T-helper 22 cell (primary cell): ENCODE measurements around the gene ST7L.

Source experiments
- DNase-seq: peaks from one replicate; pipeline ENCODE4 v3.0.0-alpha.2; 2020; ENCODE audit warnings: low read depth

Gene ST7L

GRCh38 chr1:112546076-112546475, 72.9 kb downstream of the ST7L start:
- no peak for DNase-seq

GRCh38 chr1:112544751-112545150, 74.2 kb downstream of the ST7L start:
- DNase-seq, result no peak

- DNase-seq, result no peak
Measured at GRCh38 chr1:112544011-112544688, 74.8 kb downstream of the ST7L start.

GRCh38 chr1:112542206-112542973, 76.6 kb downstream of the ST7L start:
- no peak for DNase-seq

- no peak for DNase-seq
Measured at GRCh38 chr1:112541299-112541698, 77.6 kb downstream of the ST7L start.

- no peak for DNase-seq
Measured at GRCh38 chr1:112540226-112540794, 78.6 kb downstream of the ST7L start.

- DNase-seq, result no peak
Measured at GRCh38 chr1:112538883-112539282, 80.1 kb downstream of the ST7L start.

GRCh38 chr1:112537456-112537855, 81.5 kb downstream of the ST7L start:
- no peak for DNase-seq

- no peak for DNase-seq
Measured at GRCh38 chr1:112536561-112536960, 82.4 kb downstream of the ST7L start.

- no peak for DNase-seq
Measured at GRCh38 chr1:112533029-112533428, 85.9 kb downstream of the ST7L start.

- DNase-seq, result no peak
Measured at GRCh38 chr1:112532064-112532463, 86.9 kb downstream of the ST7L start.

- DNase-seq, result no peak
Measured at GRCh38 chr1:112530832-112531231, 88.1 kb downstream of the ST7L start.

GRCh38 chr1:112529301-112529700, 89.6 kb downstream of the ST7L start:
- DNase-seq, result no peak

- DNase-seq, result no peak
Measured at GRCh38 chr1:112528076-112528475, 90.9 kb downstream of the ST7L start.

- DNase-seq, result no peak
Measured at GRCh38 chr1:112527266-112528010, 91.5 kb downstream of the ST7L start.

- no peak for DNase-seq
Measured at GRCh38 chr1:112524986-112525385, 94.0 kb downstream of the ST7L start.

- no peak for DNase-seq
Measured at GRCh38 chr1:112524251-112524650, 94.7 kb downstream of the ST7L start.

GRCh38 chr1:112522621-112523020, 96.3 kb downstream of the ST7L start:
- no peak for DNase-seq

GRCh38 chr1:112520166-112520565, 98.8 kb downstream of the ST7L start:
- no peak for DNase-seq

- no peak for DNase-seq
Measured at GRCh38 chr1:112518186-112518585, 100.8 kb downstream of the ST7L start.

GRCh38 chr1:112517646-112518045, 101.3 kb downstream of the ST7L start:
- DNase-seq, result no peak

- DNase-seq, result no peak
Measured at GRCh38 chr1:112517231-112517630, 101.7 kb downstream of the ST7L start.

- DNase-seq, result no peak
Measured at GRCh38 chr1:112516141-112516540, 102.8 kb downstream of the ST7L start.
